Effector memory CD4-positive, alpha-beta T cell (primary cell): ENCODE data around the gene TRIM33.

Experiments
- DNase-seq, 3 donors: peaks; one replicate each; pipeline ENCODE4 v3.0.0-alpha.2; 2020
- H3K27ac ChIP-seq: 2 replicates; pipeline ENCODE4 v1.7.0; 2013; ENCODE audit warnings: mild to moderate bottlenecking, low read length, moderate library complexity; ENCODE audit not compliant: insufficient read depth, poor library complexity, severe bottlenecking
- H3K27me3 ChIP-seq: replicated peaks from 2 replicates; pipeline ENCODE4 v1.7.0; 2013; ENCODE audit warnings: mild to moderate bottlenecking, low read length; ENCODE audit not compliant: insufficient read depth, control insufficient read depth, poor library complexity, severe bottlenecking
- H3K36me3 ChIP-seq: 2 replicates; pipeline ENCODE4 v1.7.0; 2013; ENCODE audit warnings: mild to moderate bottlenecking, low read length, moderate library complexity; ENCODE audit not compliant: control insufficient read depth, insufficient read depth
- H3K4me1 ChIP-seq: 2 replicates; pipeline ENCODE4 v1.7.0; 2013; ENCODE audit warnings: low read length, mild to moderate bottlenecking; ENCODE audit not compliant: control insufficient read depth, insufficient read depth, poor library complexity, severe bottlenecking
- H3K4me3 ChIP-seq: 2 replicates; pipeline ENCODE4 v1.7.0; 2013; ENCODE audit warnings: low read length, low read depth, mild to moderate bottlenecking; ENCODE audit not compliant: insufficient read depth, poor library complexity, severe bottlenecking
- H3K9me3 ChIP-seq: 2 replicates; pipeline ENCODE4 v1.7.0; 2013; ENCODE audit warnings: mild to moderate bottlenecking, low read length, moderate library complexity; ENCODE audit not compliant: control insufficient read depth

The TRIM33 gene

GRCh38 chr1:114472408-114472807 is 38.6 kb downstream of the TRIM33 start:
- H3K9me3 ChIP-seq = no peaks in the 10 kb centered on the region
- no peak overlapping the region for H3K27ac ChIP-seq
- no peak for DNase-seq
- H3K4me3 ChIP-seq = no peak overlapping the region
- peaks cover 10% of the 10 kb centered on the region for H3K4me1 ChIP-seq
- no peaks in the 10 kb centered on the region for H3K36me3 ChIP-seq
- H3K27me3 ChIP-seq = no peaks in the 10 kb centered on the region

DNA sequence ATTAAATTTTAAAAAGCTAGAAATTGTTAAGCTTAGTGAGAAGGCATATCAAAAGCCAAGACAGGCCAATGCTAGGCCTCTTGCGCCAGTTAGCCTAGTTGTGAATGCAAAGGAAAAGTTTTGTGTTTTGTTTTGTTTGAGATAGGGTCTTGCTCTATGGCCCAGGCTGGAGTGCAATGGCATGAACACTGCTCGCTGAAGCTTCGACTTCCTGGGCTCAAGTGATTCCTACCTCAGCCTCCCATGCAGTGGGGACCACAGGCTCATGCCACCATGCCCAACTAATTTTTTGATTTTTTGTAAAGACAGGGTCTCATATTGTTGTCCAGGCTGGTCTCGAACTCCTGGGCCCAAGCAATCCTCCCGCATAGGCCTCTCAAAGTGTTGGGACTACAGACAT is 40.3 kb downstream of the TRIM33 start:
- Histone ChIP-seq H3K27me3 (no peaks in the 10 kb centered on the region), H3K4me3 (no peak overlapping the region), H3K9me3 (no peaks in the 10 kb centered on the region), H3K4me1 (peaks cover 10% of the 10 kb centered on the region), H3K27ac (no peak overlapping the region), H3K36me3 (no peaks in the 10 kb centered on the region)
- DNase-seq = no peak

- Histone ChIP-seq H3K27ac (no peak overlapping the region), H3K4me3 (no peak overlapping the region), H3K9me3 (no peaks in the 10 kb centered on the region), H3K4me1 (peaks cover 10% of the 10 kb centered on the region), H3K36me3 (no peaks in the 10 kb centered on the region), H3K27me3 (no peaks in the 10 kb centered on the region)
- no peak for DNase-seq
Observed at GRCh38 chr1:114468710-114469468, 42.1 kb downstream of the TRIM33 start.

DNA sequence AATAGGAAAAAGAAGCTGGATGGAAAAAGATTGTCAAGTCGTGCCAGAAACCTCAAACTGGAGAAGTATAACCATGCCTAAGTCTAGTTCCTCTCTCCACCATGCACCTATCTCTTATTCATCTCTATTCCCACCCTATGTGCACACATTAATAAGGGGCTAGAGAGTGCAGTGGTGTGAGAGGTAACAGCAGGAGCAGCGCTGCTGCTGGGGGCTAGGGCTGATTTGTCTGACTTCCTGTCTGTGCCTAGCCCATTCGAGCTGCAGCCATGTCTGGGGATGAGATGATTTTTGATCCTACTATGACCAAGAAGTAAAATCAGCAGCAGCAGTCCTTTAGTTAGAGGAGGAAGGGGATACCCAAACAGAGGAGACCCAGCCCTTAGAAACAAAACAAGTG is 43.0 kb downstream of the TRIM33 start:
- Histone ChIP-seq H3K4me1 (peaks cover 10% of the 10 kb centered on the region), H3K9me3 (no peaks in the 10 kb centered on the region), H3K4me3 (no peak overlapping the region), H3K27ac (no peak overlapping the region), H3K27me3 (no peaks in the 10 kb centered on the region), H3K36me3 (peaks cover 3% of the 10 kb centered on the region)
- no peak for DNase-seq

- no peak for DNase-seq
Observed at GRCh38 chr1:114467491-114467890, 43.5 kb downstream of the TRIM33 start.

DNA sequence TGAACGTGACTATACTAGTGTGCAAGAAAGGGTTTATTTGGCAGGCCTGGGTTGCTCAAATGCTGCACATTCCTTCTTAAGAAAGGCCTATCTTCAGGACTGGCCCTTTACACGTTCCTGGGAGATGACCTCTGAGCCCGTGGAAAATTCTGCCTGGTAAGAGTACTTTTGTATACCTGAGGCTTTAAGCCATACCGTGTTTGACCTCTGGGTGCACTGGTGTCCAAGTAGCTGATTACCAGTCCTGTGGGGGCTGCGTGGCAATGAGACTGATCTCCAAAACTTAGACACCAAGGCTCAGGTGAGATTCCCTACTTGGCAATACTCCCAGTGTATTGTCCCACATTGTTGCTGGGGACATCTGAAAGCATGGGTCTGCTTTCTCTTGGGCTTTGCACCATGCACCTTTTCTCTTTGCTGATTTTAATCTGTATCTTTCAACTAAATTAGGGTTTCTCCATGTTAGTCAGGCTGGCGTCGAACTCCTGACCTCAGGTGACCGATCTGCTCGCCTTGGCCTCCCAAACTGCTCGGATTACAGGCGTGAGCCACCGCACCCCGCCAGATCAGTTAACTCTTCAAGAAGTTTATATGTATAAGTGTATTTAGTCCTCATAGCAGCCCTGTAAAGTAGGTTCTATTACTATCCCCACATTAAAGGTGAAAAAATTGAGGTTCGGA is 44.5 kb downstream of the TRIM33 start:
- peaks cover 6% of the 10 kb centered on the region for H3K36me3 ChIP-seq
- no peaks in the 10 kb centered on the region for H3K9me3 ChIP-seq
- no peak for DNase-seq
- H3K27ac ChIP-seq = no peak overlapping the region
- H3K27me3 ChIP-seq = no peaks in the 10 kb centered on the region
- H3K4me1 ChIP-seq = peaks cover 10% of the 10 kb centered on the region
- H3K4me3 ChIP-seq = no peak overlapping the region

More at GRCh38 chr1:114467491-114467890, 43.5 kb downstream of the TRIM33 start:
- H3K27me3 ChIP-seq = no peaks in the 10 kb centered on the region
- H3K36me3 ChIP-seq = peaks cover 6% of the 10 kb centered on the region
- H3K9me3 ChIP-seq = no peaks in the 10 kb centered on the region
- H3K27ac ChIP-seq = no peak overlapping the region
- peaks cover 10% of the 10 kb centered on the region for H3K4me1 ChIP-seq
- H3K4me3 ChIP-seq = no peak overlapping the region

DNA sequence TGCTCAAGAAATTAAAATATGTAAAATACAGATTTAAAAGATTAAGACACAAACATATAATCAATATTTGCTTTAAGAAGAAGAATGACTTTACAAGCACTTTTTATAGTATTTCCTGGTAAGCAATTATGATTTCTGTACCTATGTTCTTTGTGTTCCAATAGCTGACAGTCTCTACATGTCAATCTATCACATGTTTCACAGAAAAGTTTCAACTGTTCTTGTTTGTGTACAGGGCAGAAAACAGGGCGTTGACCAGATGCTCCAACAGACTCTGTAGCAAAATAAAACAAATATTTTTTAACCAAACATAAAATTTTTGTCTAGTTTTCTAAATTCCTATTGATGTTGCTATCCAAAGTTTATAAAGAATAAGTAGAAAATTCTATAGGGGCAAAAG is 48.0 kb downstream of the TRIM33 start:
- Histone ChIP-seq H3K9me3 (no peaks in the 10 kb centered on the region), H3K36me3 (peaks cover 17% of the 10 kb centered on the region), H3K4me1 (peaks cover 5% of the 10 kb centered on the region), H3K4me3 (no peak overlapping the region), H3K27me3 (no peaks in the 10 kb centered on the region), H3K27ac (no peak overlapping the region)
- DNase-seq = no peak

DNA sequence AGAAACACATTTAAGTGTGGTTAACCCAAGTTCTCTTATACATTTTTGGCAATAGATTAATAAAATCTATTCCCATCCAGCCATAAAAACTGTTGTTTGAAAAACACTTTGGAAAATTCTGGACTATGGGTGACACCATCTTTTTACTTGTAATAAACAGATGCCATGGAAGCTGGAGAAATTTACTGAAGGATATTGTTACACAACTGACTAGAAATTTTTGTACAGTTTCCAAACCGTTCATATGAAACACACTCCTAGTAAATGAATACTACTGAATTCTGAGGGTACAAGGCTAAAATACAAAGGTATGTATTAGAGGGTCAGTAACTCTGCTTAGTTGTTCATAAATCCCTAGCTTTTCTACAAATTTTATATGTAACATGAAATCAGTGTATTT is 48.7 kb downstream of the TRIM33 start:
- Histone ChIP-seq H3K27ac (no peak overlapping the region), H3K4me1 (no peaks in the 10 kb centered on the region), H3K36me3 (peaks cover 17% of the 10 kb centered on the region), H3K27me3 (no peaks in the 10 kb centered on the region), H3K4me3 (no peak overlapping the region), H3K9me3 (no peaks in the 10 kb centered on the region)
- no peak for DNase-seq

- H3K9me3 ChIP-seq = no peaks in the 10 kb centered on the region
- no peaks in the 10 kb centered on the region for H3K27me3 ChIP-seq
- H3K4me1 ChIP-seq = no peaks in the 10 kb centered on the region
- H3K4me3 ChIP-seq = no peak overlapping the region
- peaks cover 27% of the 10 kb centered on the region for H3K36me3 ChIP-seq
- DNase-seq = no peak
- H3K27ac ChIP-seq = no peak overlapping the region
Observed at GRCh38 chr1:114458237-114458777, 52.7 kb downstream of the TRIM33 start.

DNA sequence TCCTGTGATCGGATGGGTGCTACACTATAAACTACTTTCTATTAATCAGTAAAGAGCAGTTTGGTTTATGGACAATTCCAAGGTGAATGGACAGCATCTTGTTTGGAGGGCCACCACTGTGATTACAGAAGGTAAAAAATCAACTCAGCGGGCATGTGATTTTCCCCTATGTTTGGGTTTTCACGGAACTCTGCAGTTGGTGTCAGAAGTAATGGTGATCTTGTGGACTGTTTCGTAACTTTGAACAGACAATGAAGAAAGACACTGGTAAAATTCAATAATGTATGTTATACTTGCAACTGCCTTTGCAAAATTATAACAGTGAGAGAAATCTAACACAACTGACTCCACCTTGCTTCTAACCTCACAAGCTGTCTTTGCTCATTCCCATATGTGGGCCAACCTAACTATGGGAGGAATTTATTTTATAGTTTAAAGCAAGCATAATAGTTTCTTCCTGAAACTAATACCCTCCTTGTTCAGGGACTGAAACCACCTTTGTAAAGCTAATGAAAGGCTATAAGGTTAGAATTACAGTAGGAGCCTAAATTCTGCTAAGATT is 53.2 kb downstream of the TRIM33 start:
- no peaks in the 10 kb centered on the region for H3K27me3 ChIP-seq
- no peak overlapping the region for H3K4me3 ChIP-seq
- DNase-seq = no peak
- H3K27ac ChIP-seq = no peak overlapping the region
- no peaks in the 10 kb centered on the region for H3K4me1 ChIP-seq
- no peaks in the 10 kb centered on the region for H3K9me3 ChIP-seq
- peaks cover 25% of the 10 kb centered on the region for H3K36me3 ChIP-seq
